Right lobe of liver (tissue), 6 donors: ENCODE data around the gene PROZ. TPM values are rescaled to one million over a fixed set of nuclear protein-coding genes. Genes with fewer than 3 reads are reported as not detected.

Experiments used
- ATAC-seq, 4 donors: fragments of 200-7000 bp; cut with Tn5 transposase; one replicate each; pipeline ENCODE4 v1.9.1; 2020; ENCODE audit warnings: mild to moderate bottlenecking in 4 of 4, moderate library complexity in 4 of 4
- DNase-seq, 3 donors: peaks; one replicate each; pipeline ENCODE4 v3.0.0-alpha.2; 2020
- H3K27ac ChIP-seq, 3 donors: fragments of 200-600 bp; one replicate each; pipeline ENCODE4 v1.8.0; 2022
- H3K27me3 ChIP-seq, 2 donors: fragments of 200-600 bp; one replicate each; pipeline ENCODE4 v1.8.0; 2022
- H3K36me3 ChIP-seq, 4 donors: fragments of 200-600 bp; sonication (generic) in 1 of 4; one replicate each; pipeline versions ENCODE4 v1.5.1 to v1.8.0; 2017 to 2022; ENCODE audit warnings: control low read depth in 1 of 4
- H3K4me1 ChIP-seq, 4 donors: fragments of 200-600 bp; sonication (generic) in 1 of 4; one replicate each; pipeline versions ENCODE4 v1.5.1 to v1.8.0; 2017 to 2022; ENCODE audit warnings: control low read depth in 1 of 4
- H3K4me3 ChIP-seq, 3 donors: fragments of 200-600 bp; one replicate each; pipeline ENCODE4 v1.8.0; 2022
- H3K9me3 ChIP-seq, 4 donors: fragments of 200-600 bp; sonication (generic) in 1 of 4; one replicate each; pipeline versions ENCODE4 v1.5.1 to v1.8.0; 2017 to 2022; ENCODE audit warnings: control low read depth in 1 of 4
- POLR2A ChIP-seq: fragments of 450-650 bp; IDR thresholded peaks from one replicate; pipeline ENCODE4 v1.6.1; 2017; ENCODE audit warnings: antibody characterized with exemption, mild to moderate bottlenecking
- WGBS: methylation state at CpG from one replicate; pipeline ENCODE4 v1.1.6; 2018; ENCODE audit warnings: low coverage, low lambda C conversion rate; ENCODE audit not compliant: insufficient coverage; ENCODE audit errors: missing lambda C conversion rate; 5-methylcytosine and 5-hydroxymethylcytosine counted together
- intact Hi-C, 2 donors: fragments of 100-400 bp; cut with DNase I; formaldehyde crosslinking; loops; one replicate each; pipeline versions ENCODE4 v1.11.2 to v1.14.1; 2022
- total RNA-seq, 6 experiments: library from RNA; depleted of rRNA in 2 of 6; stranded (reverse); fragments of >200 nt in 2 of 6; fragmentation: NEBNext Ultra II Directional in 3 of 6; extraction: Animal tissue kit (Norgen Biotek cat#: 25700) in 3 of 6; gene quantifications; one replicate each; pipeline versions ENCODE4 v1.1.0 to v1.2.4, GENCODE V29; 2016 to 2023
- TF ChIP-seq, protein P1 (sequence below), 4 donors: fragments of 200-600 bp in 3 of 4; fragments of 450-650 bp in 1 of 4; IDR thresholded peaks; one replicate each; pipeline versions ENCODE4 v1.5.1 to v1.8.0; 2016 to 2022; ENCODE audit warnings: antibody characterized with exemption in 4 of 4, mild to moderate bottlenecking in 2 of 4
- donor health status: DM: no; HTN: yes; CAD: no.
- donor health status: DM: no; HTN: no; CAD: no.
- donor health status: DM: no; HTN: no; CAD: no.
- donor health status: DM: no; HTN: yes; CAD: no.
- donor health status: DM: no; HTN: yes; CAD: no.

The PROZ gene
- total RNA-seq, 6 experiments from 2014 or later: 11.2 to 71.2 (median 56.9) TPM

DNA sequence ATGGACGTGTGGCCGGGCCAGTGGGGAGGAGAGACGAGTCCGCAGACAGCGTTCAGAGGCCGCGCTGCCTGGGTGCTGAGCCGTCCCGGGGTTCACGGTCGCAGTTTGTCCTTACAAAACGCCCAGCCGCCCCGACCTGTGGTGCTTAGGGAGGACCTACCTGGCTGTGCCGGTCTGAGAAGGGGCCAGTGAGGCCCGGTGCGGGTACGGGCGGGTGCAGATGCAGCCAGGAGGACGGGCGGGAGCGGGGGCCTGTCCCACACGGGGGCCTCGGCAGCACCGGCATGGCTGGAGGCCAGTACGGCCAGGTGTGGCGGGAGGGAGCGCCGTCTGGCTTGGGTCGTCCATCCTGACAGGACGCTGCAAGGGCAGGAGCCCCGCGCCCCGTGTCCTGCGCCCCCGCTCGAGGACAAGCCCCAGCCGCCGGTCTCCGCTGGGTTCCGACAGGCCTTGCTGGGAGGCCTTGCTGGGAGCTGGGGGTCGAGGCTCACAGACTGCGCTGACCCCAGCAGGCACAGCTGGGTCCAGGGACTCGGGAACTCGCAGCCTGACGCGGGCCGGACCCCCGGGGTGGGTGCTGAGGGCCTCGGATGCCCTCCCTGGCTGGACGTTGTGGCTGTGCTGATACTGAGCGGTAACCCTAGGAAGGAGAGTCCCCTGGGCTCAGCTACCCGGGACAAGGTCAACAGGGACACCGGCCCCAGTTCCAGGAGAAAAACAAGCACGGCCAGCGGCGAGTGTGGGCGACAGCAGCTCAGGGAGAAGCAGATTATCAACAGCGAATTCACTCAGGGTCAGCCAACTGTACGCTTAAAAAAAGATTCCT is 5.3 kb upstream of the PROZ start:
- H3K4me1 ChIP-seq: peaks cover 0 to 19% (median 5%) of the 10 kb centered on the region in 4 donors
- 1% methylated on average over 16 of the region's 60 CpGs for WGBS
- DNase-seq (peak; percentile 71 to 79 (median 74)), ATAC-seq (peak; percentile 23 to 68 (median 38))
- TF ChIP-seq POLR2A: peak; percentile 68
- TF ChIP-seq, protein P1, sequence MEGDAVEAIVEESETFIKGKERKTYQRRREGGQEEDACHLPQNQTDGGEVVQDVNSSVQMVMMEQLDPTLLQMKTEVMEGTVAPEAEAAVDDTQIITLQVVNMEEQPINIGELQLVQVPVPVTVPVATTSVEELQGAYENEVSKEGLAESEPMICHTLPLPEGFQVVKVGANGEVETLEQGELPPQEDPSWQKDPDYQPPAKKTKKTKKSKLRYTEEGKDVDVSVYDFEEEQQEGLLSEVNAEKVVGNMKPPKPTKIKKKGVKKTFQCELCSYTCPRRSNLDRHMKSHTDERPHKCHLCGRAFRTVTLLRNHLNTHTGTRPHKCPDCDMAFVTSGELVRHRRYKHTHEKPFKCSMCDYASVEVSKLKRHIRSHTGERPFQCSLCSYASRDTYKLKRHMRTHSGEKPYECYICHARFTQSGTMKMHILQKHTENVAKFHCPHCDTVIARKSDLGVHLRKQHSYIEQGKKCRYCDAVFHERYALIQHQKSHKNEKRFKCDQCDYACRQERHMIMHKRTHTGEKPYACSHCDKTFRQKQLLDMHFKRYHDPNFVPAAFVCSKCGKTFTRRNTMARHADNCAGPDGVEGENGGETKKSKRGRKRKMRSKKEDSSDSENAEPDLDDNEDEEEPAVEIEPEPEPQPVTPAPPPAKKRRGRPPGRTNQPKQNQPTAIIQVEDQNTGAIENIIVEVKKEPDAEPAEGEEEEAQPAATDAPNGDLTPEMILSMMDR (IDR thresholded peaks at IDR 0.05): no peak
- no peaks in the 10 kb centered on the region for H3K27me3 ChIP-seq
- H3K27ac ChIP-seq: peak overlapping the region; percentile 88 to 100 (median 99)
- H3K36me3 ChIP-seq: no peaks in the 10 kb centered on the region
- H3K4me3 ChIP-seq: peak overlapping the region; percentile 50 to 61 (median 58)
- intact Hi-C loops: no loop called here
- H3K9me3 ChIP-seq: no peaks in the 10 kb centered on the region

DNA sequence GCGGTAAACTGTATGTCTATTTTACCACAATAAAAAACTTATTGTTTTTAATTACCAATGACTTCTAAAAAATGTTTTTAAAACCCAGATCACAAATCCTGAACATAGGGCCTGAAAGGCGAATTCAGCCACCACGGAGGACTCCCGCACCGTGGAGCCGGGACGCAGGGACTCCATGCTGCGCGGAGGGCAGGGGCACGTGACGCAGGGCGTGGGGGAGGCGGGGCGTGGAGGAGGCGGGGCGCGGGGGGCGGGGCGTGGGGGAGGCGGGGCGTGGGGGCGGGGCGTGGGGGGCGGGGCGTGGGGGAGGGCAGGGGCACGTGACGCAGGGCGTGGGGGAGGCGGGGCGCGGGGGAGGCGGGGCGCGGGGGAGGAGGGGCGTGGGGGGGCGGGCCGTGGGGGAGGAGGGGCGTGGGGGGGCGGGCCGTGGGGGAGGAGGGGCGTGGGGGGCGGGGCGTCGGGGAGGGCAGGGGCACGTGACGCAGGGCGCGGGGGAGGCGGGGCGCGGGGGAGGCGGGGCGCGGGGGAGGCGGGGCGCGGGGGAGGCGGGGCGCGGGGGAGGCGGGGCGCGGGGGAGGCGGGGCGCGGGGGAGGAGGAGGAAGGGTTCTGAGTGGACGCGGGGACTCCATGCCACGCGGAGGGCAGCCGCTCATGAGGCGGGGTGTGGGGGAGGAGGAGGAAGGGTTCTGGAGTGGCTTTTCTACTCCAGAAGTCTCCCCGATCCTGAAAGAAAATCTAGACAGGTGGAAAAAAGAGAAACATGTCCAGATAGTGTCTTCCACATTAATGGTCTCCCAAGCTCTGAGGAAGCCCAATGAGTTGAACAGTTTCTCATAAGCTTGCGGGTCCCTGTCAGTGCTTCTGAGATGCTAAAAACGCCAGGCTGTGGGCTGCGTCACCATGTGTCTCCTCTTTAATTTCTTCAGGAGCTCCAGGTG is 4.4 kb upstream of the PROZ start:
- Histone ChIP-seq H3K36me3 (no peaks in the 10 kb centered on the region), H3K4me3 (peak overlapping the region; percentile 50 to 61 (median 58)), H3K9me3 (no peaks in the 10 kb centered on the region), H3K27ac (peak overlapping the region; percentile 88 to 100 (median 99)), H3K27me3 (no peaks in the 10 kb centered on the region), H3K4me1 (peaks cover 0 to 19% (median 5%) of the 10 kb centered on the region in 4 donors)
- peak; percentile 49 to 59 (median 54) for ATAC-seq
- peak; percentile 80 for TF ChIP-seq POLR2A
- TF ChIP-seq, protein P1 (IDR thresholded peaks at IDR 0.05): no peak
- DNase-seq: peak; percentile 90 to 92 (median 90)
- intact Hi-C loops: no loop called here
- WGBS: 5% methylated on average over 48 of the region's 76 CpGs

DNA sequence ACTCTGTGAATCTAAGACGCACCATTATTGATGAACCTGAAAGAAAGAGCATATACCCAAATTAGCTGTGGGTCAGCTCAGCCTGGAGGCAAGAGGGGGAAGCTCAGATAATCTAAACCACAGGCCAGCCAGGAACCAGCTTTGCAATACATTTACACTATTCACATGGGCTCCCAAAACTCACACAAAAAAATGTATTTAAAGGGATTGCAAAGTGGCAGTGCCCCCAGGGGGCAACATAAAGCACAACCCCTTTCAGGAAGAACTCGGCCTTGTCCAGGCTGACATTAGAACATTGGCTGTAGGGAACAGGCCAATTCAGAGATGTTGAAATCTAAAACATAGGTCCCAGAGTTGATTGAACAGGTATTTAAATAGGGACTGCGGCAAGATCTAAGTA is 3.2 kb upstream of the PROZ start:
- WGBS: 100% methylated on average over 2 of the region's 3 CpGs
- TF ChIP-seq, protein P1 (IDR thresholded peaks at IDR 0.05): no peak
- no peak for TF ChIP-seq POLR2A
- intact Hi-C loops: loop anchor here in 1 of 2 donors (5.0 kb wide), 1 partner anchor 52 kb away; the partner anchor contains the start of genes CUL4A and PCID2
- H3K27me3 ChIP-seq: no peaks in the 10 kb centered on the region
- ATAC-seq: no peak
- peaks cover 0 to 15% (median 0%) of the 10 kb centered on the region in 4 donors for H3K4me1 ChIP-seq
- H3K27ac ChIP-seq: peak overlapping the region in 1 of 3 donors; percentile 54
- H3K9me3 ChIP-seq: no peaks in the 10 kb centered on the region
- no peak overlapping the region for H3K4me3 ChIP-seq
- H3K36me3 ChIP-seq: peaks cover 0 to 2% (median 0%) of the 10 kb centered on the region in 4 donors
- no peak for DNase-seq

DNA sequence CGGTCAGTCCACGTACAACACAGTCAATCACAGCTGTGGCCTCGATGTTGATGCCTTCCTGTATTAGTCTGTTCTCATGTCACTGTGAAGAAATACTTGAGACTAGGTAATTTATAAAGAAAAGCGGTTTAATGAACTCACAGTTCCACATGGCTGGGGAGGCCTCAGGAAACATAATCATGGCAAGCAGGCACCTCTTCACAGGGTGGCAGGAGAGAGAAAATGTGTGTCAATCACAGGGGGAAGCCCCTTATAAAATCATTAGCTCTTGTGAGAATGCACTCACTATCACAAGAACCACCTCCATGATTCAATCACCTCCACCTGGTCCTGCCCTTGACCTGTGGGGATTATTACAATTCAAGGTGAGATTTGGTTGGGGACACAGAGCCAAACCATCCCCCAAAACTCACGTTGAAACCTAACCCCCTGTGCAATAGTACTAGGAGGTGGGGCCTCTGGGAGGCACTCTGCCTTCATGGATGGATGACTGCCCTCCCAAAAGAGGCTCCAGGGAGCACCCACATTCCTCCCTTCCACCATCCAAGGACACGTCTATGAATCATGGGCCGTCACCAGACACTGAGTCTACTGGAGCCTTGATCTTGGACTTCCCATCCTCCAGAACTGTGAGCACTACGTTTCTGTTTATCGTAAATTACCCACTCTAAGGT is 2.3 kb upstream of the PROZ start:
- WGBS: 84% methylated on average over 8 of the region's 9 CpGs
- H3K27me3 ChIP-seq: no peaks in the 10 kb centered on the region
- no peak overlapping the region for H3K4me3 ChIP-seq
- no peaks in the 10 kb centered on the region for H3K9me3 ChIP-seq
- H3K4me1 ChIP-seq: peaks cover 0 to 15% (median 0%) of the 10 kb centered on the region in 4 donors
- H3K27ac ChIP-seq: no peak overlapping the region
- TF ChIP-seq, protein P1 (IDR thresholded peaks at IDR 0.05): no peak
- TF ChIP-seq POLR2A: no peak
- H3K36me3 ChIP-seq: peaks cover 0 to 11% (median 2%) of the 10 kb centered on the region in 4 donors
- ATAC-seq: no peak
- intact Hi-C loops: loop anchor here in 1 of 2 donors (5.0 kb wide), 1 partner anchor 51 kb away; the partner anchor contains the start of genes CUL4A and PCID2
- DNase-seq: no peak
